ENCODE measurements around the gene CIDEA.

CIDEA gene

GRCh38 chr18:12324991-12325725 lies 71.0 kb downstream of the CIDEA start:
- DNase-seq: no peak

- no peak for DNase-seq
Observed at GRCh38 chr18:12325726-12326245, 71.6 kb downstream of the CIDEA start.

GRCh38 chr18:12326711-12327460 lies 72.7 kb downstream of the CIDEA start:
- DNase-seq: no peak
